Osteocyte (in vitro differentiated cells): Measurements from ENCODE around the gene COMMD9. TPM values are rescaled to one million over a fixed set of nuclear protein-coding genes. Genes with fewer than 3 reads are reported as not detected.

ENCODE experiments used
- DNase-seq: peaks from one replicate; pipeline ENCODE4 v3.0.0; 2021; ENCODE audit warnings: mixed read lengths; ENCODE audit not compliant: unreplicated experiment; ENCODE audit errors: extremely low spot score
- H3K27ac Mint-ChIP-seq: one replicate; pipeline ENCODE4 v1.8.0; 2021; ENCODE audit warnings: mild to moderate bottlenecking, mixed read lengths; ENCODE audit not compliant: unreplicated experiment
- H3K27me3 Mint-ChIP-seq: one replicate; pipeline ENCODE4 v1.8.0; 2021; ENCODE audit warnings: mixed read lengths; ENCODE audit not compliant: unreplicated experiment
- H3K36me3 Mint-ChIP-seq: one replicate; pipeline ENCODE4 v1.8.0; 2021; ENCODE audit warnings: mixed read lengths; ENCODE audit not compliant: unreplicated experiment
- H3K4me1 Mint-ChIP-seq: one replicate; pipeline ENCODE4 v1.8.0; 2021; ENCODE audit warnings: mixed read lengths; ENCODE audit not compliant: unreplicated experiment
- H3K4me3 Mint-ChIP-seq: one replicate; pipeline ENCODE4 v1.8.0; 2021; ENCODE audit warnings: mild to moderate bottlenecking, moderate library complexity, mixed read lengths; ENCODE audit not compliant: unreplicated experiment
- H3K9me3 Mint-ChIP-seq: one replicate; pipeline ENCODE4 v1.8.0; 2021; ENCODE audit warnings: mixed read lengths; ENCODE audit not compliant: unreplicated experiment
- CTCF ChIP-seq: fragments of 200-600 bp; sonication (generic); IDR thresholded peaks from 2 replicates; pipeline ENCODE4 v1.5.0; 2021; ENCODE audit warnings: antibody characterized with exemption, mild to moderate bottlenecking, moderate library complexity
- total RNA-seq: library from RNA; stranded (reverse); gene quantifications from 2 replicates; pipeline ENCODE4 v1.2.1, GENCODE V29; 2021

COMMD9 gene
- total RNA-seq, 1 donor from 2014 or later = 71.4 TPM

GRCh38 chr11:36227044-36227443 lies 62.2 kb downstream of the COMMD9 start:
- TF ChIP-seq CTCF = no peak
- Mint-ChIP-seq H3K4me1 (peaks cover 18% of the 10 kb centered on the region), H3K36me3 (peaks cover 18% of the 10 kb centered on the region), H3K27me3 (no peaks in the 10 kb centered on the region), H3K27ac (no peak overlapping the region), H3K4me3 (no peak overlapping the region), H3K9me3 (no peaks in the 10 kb centered on the region)
- DNase-seq = no peak

- Mint-ChIP-seq H3K4me3 (no peak overlapping the region), H3K27ac (no peak overlapping the region), H3K36me3 (peaks cover 19% of the 10 kb centered on the region), H3K9me3 (peaks cover 14% of the 10 kb centered on the region), H3K4me1 (peaks cover 1% of the 10 kb centered on the region), H3K27me3 (no peaks in the 10 kb centered on the region)
- no peak for DNase-seq
- no peak for TF ChIP-seq CTCF
These were observed 64.9 kb downstream of the COMMD9 start for GRCh38 chr11:36224209-36224882.

GRCh38 chr11:36222831-36223635 lies 66.2 kb downstream of the COMMD9 start:
- no peak for DNase-seq
- Mint-ChIP-seq H3K27ac (no peak overlapping the region), H3K9me3 (peaks cover 16% of the 10 kb centered on the region), H3K4me3 (no peak overlapping the region), H3K36me3 (peaks cover 13% of the 10 kb centered on the region), H3K27me3 (no peaks in the 10 kb centered on the region), H3K4me1 (no peaks in the 10 kb centered on the region)
- TF ChIP-seq CTCF = no peak

Other genes with a start within 250 kb of the COMMD9 start
- 102 and 103 TPM in 2 replicates for gene PRR5L, start 6.9 kb upstream of the COMMD9 start, total RNA-seq
- gene TRAF6, start 220.8 kb upstream of the COMMD9 start, total RNA-seq = 13.9 and 15.0 TPM in 2 replicates